H1 (cell line): ENCODE data around the gene CACNA1F. TPM values are rescaled to one million over a fixed set of nuclear protein-coding genes. Genes with fewer than 3 reads are reported as not detected.

Source experiments
- CHD1 ChIP-seq: IDR thresholded peaks from 2 replicates; pipeline ENCODE4 v1.6.1; 2012; ENCODE audit warnings: low read depth, low read length, improper control_type of control experiment
- EGR1 ChIP-seq: IDR thresholded peaks from 2 replicates; pipeline ENCODE4 v1.6.1; 2011; ENCODE audit warnings: low read depth, low read length, borderline replicate concordance
- POLR2A ChIP-seq, 2 experiments: IDR thresholded peaks; 1 replicate in 1 of 2; 2 replicates in 1 of 2; pipeline ENCODE4 v1.6.1; 2011; ENCODE audit warnings: low read depth in 2 of 2, low read length in 2 of 2, mild to moderate bottlenecking in 2 of 2; ENCODE audit errors: control extremely low read depth in 1 of 2
- SP2 ChIP-seq: IDR thresholded peaks from 2 replicates; pipeline ENCODE4 v1.6.1; 2012; ENCODE audit warnings: mild to moderate bottlenecking, low read length, inconsistent platforms
- USF2 ChIP-seq: IDR thresholded peaks from 2 replicates; pipeline ENCODE4 v1.6.1; 2011; ENCODE audit warnings: low read length, improper control_type of control experiment
- polyA plus RNA-seq, 7 experiments: library from polyadenylated mRNA; depleted of rRNA in 3 of 7; stranded (reverse) in 5 of 7; unstranded in 2 of 7; fragments of >200 nt in 5 of 7; fragments of 200-250 nt in 2 of 7; gene quantifications; 1 replicate in 5 of 7; 2 replicates in 1 of 7; 4 replicates in 1 of 7; pipeline versions ENCODE4 v1.2.1 to v1.2.3, GENCODE V29; 2011 to 2013; ENCODE audit warnings: missing spikeins in 2 of 7, mixed read lengths in 2 of 7
- total RNA-seq: library from RNA; stranded (reverse); fragmentation: NEBNext Ultra II Directional; extraction: Animal tissue kit (Norgen Biotek cat#: 25700); gene quantifications from 2 replicates; pipeline ENCODE4 v1.2.1, GENCODE V29; 2021

Gene CACNA1F
- total and polyA plus RNA-seq, 2 of the 8 experiments (the other 6 are each of a cell fraction or from before 2014, with no cell fraction given) = 0.59 to 0.84 TPM

GRCh38 chrX:49189606-49190005, 43.5 kb downstream of the CACNA1F start (continued):
- TF ChIP-seq EGR1 = no peak
- no peak for TF ChIP-seq CHD1
- TF ChIP-seq USF2 = no peak
- TF ChIP-seq SP2 = no peak
- no peak for TF ChIP-seq POLR2A (IDR thresholded peaks at IDR 0.05; ENCODE audit: control extremely low read depth in 1 of 2, low read depth in 2 of 2, low read length in 2 of 2)
